ENCODE measurements around the gene MCC. TPM values are rescaled to one million over a fixed set of nuclear protein-coding genes. Genes with fewer than 3 reads are reported as not detected.

The MCC gene
- total RNA-seq, 1 donor from 2014 or later, result 2.5 TPM

GRCh38 chr5:113433862-113434612 lies 54.2 kb downstream of the MCC start:
- H3K79me2 ChIP-seq (ENCODE audit: low read depth), result no peaks in the 10 kb centered on the region
- H2AFZ ChIP-seq (replicated peaks), result no peak overlapping the region
- H3K9me3 ChIP-seq (ENCODE audit: low read depth), result no peaks in the 10 kb centered on the region
- TF ChIP-seq EZH2phosphoT487 (IDR thresholded peaks at IDR 0.05), result no peak
- no peak for TF ChIP-seq EZH2 (IDR thresholded peaks at IDR 0.05)
- no peak for TF ChIP-seq CTCF (IDR thresholded peaks at IDR 0.05)
- DNase-seq (ENCODE audit: low spot score), result no peak
- no peak overlapping the region for H3K27ac ChIP-seq
- Mint-ChIP-seq H3K4me1 (no peaks in the 10 kb centered on the region), H3K27me3 (ENCODE audit: insufficient read depth, low read depth) (peaks cover 4% of the 10 kb centered on the region), H3K36me3 (no peaks in the 10 kb centered on the region), H3K27ac (no peak overlapping the region), H3K4me3 (no peak overlapping the region), H3K9me3 (no peaks in the 10 kb centered on the region)
- H3K4me3 ChIP-seq, result no peak overlapping the region
- no peaks in the 10 kb centered on the region for H3K27me3 ChIP-seq
- no peaks in the 10 kb centered on the region for H3K36me3 ChIP-seq
- no peaks in the 10 kb centered on the region for H3F3A ChIP-seq (ENCODE audit: low read depth)
- no peak overlapping the region for H3K4me2 ChIP-seq
- no peak overlapping the region for H3K9ac ChIP-seq
- H3K4me1 ChIP-seq, result no peaks in the 10 kb centered on the region
- H4K20me1 ChIP-seq (ENCODE audit: low read depth), result no peaks in the 10 kb centered on the region

DNA sequence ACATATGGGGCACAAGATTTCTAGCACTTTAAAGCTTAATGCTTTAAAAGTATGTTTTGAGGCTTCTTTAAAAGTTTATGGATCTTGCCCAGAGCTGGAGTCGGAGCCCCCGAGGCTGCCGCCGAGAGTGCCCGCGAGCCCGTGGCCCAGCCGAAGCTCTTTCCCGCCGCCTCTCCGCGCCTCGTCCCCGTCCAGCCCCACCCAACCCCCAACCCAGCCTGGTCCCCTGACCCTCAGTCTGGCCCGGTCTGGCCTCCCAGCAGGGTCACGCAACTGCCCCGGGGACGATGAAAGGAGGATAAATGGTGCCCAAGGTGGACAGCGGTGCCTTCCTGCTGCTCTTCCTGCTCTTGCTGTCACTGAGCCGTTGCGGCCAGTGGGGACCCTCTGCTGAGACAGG lies 55.2 kb downstream of the MCC start:
- Histone ChIP-seq H4K20me1 (ENCODE audit: low read depth) (no peaks in the 10 kb centered on the region), H3F3A (ENCODE audit: low read depth) (no peaks in the 10 kb centered on the region), H3K27ac (no peak overlapping the region), H3K36me3 (no peaks in the 10 kb centered on the region), H3K4me1 (no peaks in the 10 kb centered on the region), H3K4me2 (no peak overlapping the region), H2AFZ (replicated peaks) (no peak overlapping the region), H3K9me3 (ENCODE audit: low read depth) (no peaks in the 10 kb centered on the region), H3K4me3 (no peak overlapping the region), H3K79me2 (ENCODE audit: low read depth) (no peaks in the 10 kb centered on the region), H3K27me3 (no peaks in the 10 kb centered on the region), H3K9ac (no peak overlapping the region)
- Mint-ChIP-seq H3K4me1 (no peaks in the 10 kb centered on the region), H3K36me3 (no peaks in the 10 kb centered on the region), H3K9me3 (no peaks in the 10 kb centered on the region), H3K27ac (peak overlapping the region; percentile 61), H3K4me3 (no peak overlapping the region), H3K27me3 (ENCODE audit: insufficient read depth, low read depth) (peaks cover 4% of the 10 kb centered on the region)
- DNase-seq (ENCODE audit: low spot score), result no peak
- TF ChIP-seq EZH2 (IDR thresholded peaks at IDR 0.05), result no peak

- Mint-ChIP-seq H3K27ac (no peak overlapping the region), H3K9me3 (no peaks in the 10 kb centered on the region), H3K36me3 (no peaks in the 10 kb centered on the region), H3K4me3 (no peak overlapping the region), H3K4me1 (no peaks in the 10 kb centered on the region), H3K27me3 (ENCODE audit: insufficient read depth, low read depth) (no peaks in the 10 kb centered on the region)
- Histone ChIP-seq H3K79me2 (ENCODE audit: low read depth) (no peaks in the 10 kb centered on the region), H3K4me3 (no peak overlapping the region), H3K4me1 (no peaks in the 10 kb centered on the region), H3K36me3 (no peaks in the 10 kb centered on the region), H4K20me1 (ENCODE audit: low read depth) (no peaks in the 10 kb centered on the region), H3F3A (ENCODE audit: low read depth) (no peaks in the 10 kb centered on the region), H3K27ac (no peak overlapping the region), H3K9ac (no peak overlapping the region), H2AFZ (replicated peaks) (no peak overlapping the region), H3K4me2 (no peak overlapping the region), H3K9me3 (ENCODE audit: low read depth) (no peaks in the 10 kb centered on the region), H3K27me3 (no peaks in the 10 kb centered on the region)
- no peak for DNase-seq (ENCODE audit: low spot score)
- TF ChIP-seq EZH2phosphoT487 (IDR thresholded peaks at IDR 0.05) (no peak), CTCF (IDR thresholded peaks at IDR 0.05) (peak; percentile 4), EZH2 (IDR thresholded peaks at IDR 0.05) (no peak)
Measured at GRCh38 chr5:113427871-113428574, 60.2 kb downstream of the MCC start.

DNA sequence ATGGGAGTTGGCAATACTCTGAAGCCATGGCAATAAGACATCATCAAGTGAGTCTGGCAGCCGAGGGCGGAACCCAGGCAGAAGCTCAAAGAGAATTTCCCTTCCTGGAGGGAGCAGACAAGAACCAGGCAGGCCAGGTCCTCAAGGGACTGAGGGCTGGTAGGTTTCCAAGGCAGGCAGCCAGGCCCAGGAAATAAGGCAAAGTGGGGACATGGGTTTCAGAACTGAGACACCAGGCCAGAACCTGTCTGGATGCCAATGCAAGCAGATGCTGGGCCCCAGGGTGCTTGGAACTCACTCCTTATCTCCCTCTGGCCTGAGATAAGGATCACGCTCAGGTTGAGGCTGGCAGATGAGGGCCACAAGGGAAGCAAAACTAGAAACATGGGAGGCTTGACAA lies 62.3 kb downstream of the MCC start:
- Histone ChIP-seq H3K4me3 (no peak overlapping the region), H3K4me1 (no peaks in the 10 kb centered on the region), H3K9me3 (ENCODE audit: low read depth) (no peaks in the 10 kb centered on the region), H4K20me1 (ENCODE audit: low read depth) (no peaks in the 10 kb centered on the region), H3K79me2 (ENCODE audit: low read depth) (no peaks in the 10 kb centered on the region), H3K4me2 (no peak overlapping the region), H2AFZ (replicated peaks) (no peak overlapping the region), H3K9ac (no peak overlapping the region), H3K27me3 (no peaks in the 10 kb centered on the region), H3K36me3 (no peaks in the 10 kb centered on the region), H3F3A (ENCODE audit: low read depth) (no peaks in the 10 kb centered on the region), H3K27ac (no peak overlapping the region)
- Mint-ChIP-seq H3K9me3 (no peaks in the 10 kb centered on the region), H3K27ac (no peak overlapping the region), H3K36me3 (no peaks in the 10 kb centered on the region), H3K27me3 (ENCODE audit: insufficient read depth, low read depth) (no peaks in the 10 kb centered on the region), H3K4me3 (no peak overlapping the region), H3K4me1 (peaks cover 2% of the 10 kb centered on the region)
- no peak for TF ChIP-seq EZH2 (IDR thresholded peaks at IDR 0.05)
- TF ChIP-seq EZH2phosphoT487 (IDR thresholded peaks at IDR 0.05), result no peak
- TF ChIP-seq CTCF (IDR thresholded peaks at IDR 0.05), result no peak
- DNase-seq (ENCODE audit: low spot score), result no peak
